ENCODE data around the gene ABCA7.
"Not testable (repeated sequence)": the region's sequence is repeated elsewhere in the genome, so short reads cannot be mapped to it uniquely, and the experiment has no call there.

- TF ChIP-seq FOXK2 (IDR thresholded peaks at IDR 0.05); L3MBTL2 (conservative IDR thresholded peaks at IDR 0.05); TARDBP (IDR thresholded peaks at IDR 0.05): not testable (repeated sequence)
These were observed 74.8 kb downstream of the ABCA7 start for GRCh38 chr19:1114728-1115127.

All from HEK293T (cell line).